SKM-1 (cell line): ENCODE measurements around the gene HAP1.
"Not testable (repeated sequence)": the region's sequence is repeated elsewhere in the genome, so short reads cannot be mapped to it uniquely, and the experiment has no call there.

ENCODE experiments used
- DNase-seq: peaks from one replicate; lab custom pipeline; 2025; ENCODE audit not compliant: unreplicated experiment; lab: John Stamatoyannopoulos, UW

Gene HAP1

GRCh38 chr17:41734139-41734948 lies at the start of gene HAP1:
Gene HAP1 (minus strand): TSS chr17:41734643. CDS start chr17:41734634, 9 bp downstream.
- DNase-seq: no peak

GRCh38 chr17:41782142-41782541 lies 47.7 kb upstream of the HAP1 start:
- DNase-seq: no peak

GRCh38 chr17:41781404-41782110 lies 47.1 kb upstream of the HAP1 start:
- no peak for DNase-seq

- DNase-seq: no peak
These were observed 45.5 kb upstream of the HAP1 start for GRCh38 chr17:41779954-41780353.

- no peak for DNase-seq
These were observed 43.2 kb upstream of the HAP1 start for GRCh38 chr17:41777574-41778188.

- DNase-seq: no peak
These were observed 42.7 kb upstream of the HAP1 start for GRCh38 chr17:41777157-41777573.

GRCh38 chr17:41776262-41776900 lies 41.9 kb upstream of the HAP1 start:
- not testable (repeated sequence) for DNase-seq

- no peak for DNase-seq
These were observed 41.2 kb upstream of the HAP1 start for GRCh38 chr17:41775394-41776226.

- DNase-seq: no peak
These were observed 39.3 kb upstream of the HAP1 start for GRCh38 chr17:41773731-41774193.

GRCh38 chr17:41773190-41773588 lies 38.7 kb upstream of the HAP1 start:
- DNase-seq: no peak

- DNase-seq: no peak
These were observed 38.2 kb upstream of the HAP1 start for GRCh38 chr17:41772586-41773189.

- no peak for DNase-seq
These were observed 37.8 kb upstream of the HAP1 start for GRCh38 chr17:41772218-41772585.

GRCh38 chr17:41771389-41772206 lies 37.2 kb upstream of the HAP1 start:
- no peak for DNase-seq

GRCh38 chr17:41769985-41770384 lies 35.5 kb upstream of the HAP1 start:
- no peak for DNase-seq

- DNase-seq: no peak
These were observed 35.0 kb upstream of the HAP1 start for GRCh38 chr17:41769346-41769862.

- no peak for DNase-seq
These were observed 34.3 kb upstream of the HAP1 start for GRCh38 chr17:41768682-41769288.

- no peak for DNase-seq
These were observed 33.0 kb upstream of the HAP1 start for GRCh38 chr17:41767324-41768042.

- DNase-seq: no peak
These were observed 31.7 kb upstream of the HAP1 start for GRCh38 chr17:41766135-41766534.
